Calu3 (cell line): ENCODE results near the gene OR56B1. TPM values are rescaled to one million over a fixed set of nuclear protein-coding genes. Genes with fewer than 3 reads are reported as not detected.

Experiments used
- BruUV-seq: library from RNA; stranded (reverse); fragments of 400-500 nt; replicated peaks from 2 replicates; lab custom pipeline; 2021; lab: Mats Ljungman, UMichigan
- CTCF ChIA-PET: fragments of 300-600 bp; sonication (Branson Sonifier 250); formaldehyde crosslinking; loops from one replicate; lab custom pipeline; 2022; ENCODE audit warnings: antibody characterized with exemption; lab: Charles Lee
- DNase-seq: peaks from one replicate; pipeline ENCODE4 v3.0.0; 2022
- H3K27ac Mint-ChIP-seq: one replicate; pipeline ENCODE4 v1.8.0; 2022; ENCODE audit warnings: mixed read lengths; ENCODE audit not compliant: unreplicated experiment
- H3K27me3 Mint-ChIP-seq: one replicate; pipeline ENCODE4 v1.8.0; 2022; ENCODE audit warnings: mixed read lengths; ENCODE audit not compliant: unreplicated experiment
- H3K36me3 Mint-ChIP-seq: one replicate; pipeline ENCODE4 v1.8.0; 2022; ENCODE audit warnings: mild to moderate bottlenecking, moderate library complexity, mixed read lengths; ENCODE audit not compliant: insufficient read depth, unreplicated experiment
- H3K4me1 Mint-ChIP-seq: one replicate; pipeline ENCODE4 v1.8.0; 2022; ENCODE audit warnings: mild to moderate bottlenecking, low read depth, mixed read lengths; ENCODE audit not compliant: unreplicated experiment
- H3K4me3 Mint-ChIP-seq: one replicate; pipeline ENCODE4 v1.8.0; 2022; ENCODE audit warnings: mild to moderate bottlenecking, low read depth, moderate library complexity, mixed read lengths; ENCODE audit not compliant: unreplicated experiment
- H3K9me3 Mint-ChIP-seq: one replicate; pipeline ENCODE4 v1.8.0; 2022; ENCODE audit warnings: low read depth, mixed read lengths; ENCODE audit not compliant: unreplicated experiment
- CTCF ChIP-seq: fragments of 200-600 bp; IDR thresholded peaks from one replicate; pipeline ENCODE4 v1.8.0; 2022; ENCODE audit warnings: antibody characterized with exemption; ENCODE audit not compliant: unreplicated experiment
- intact Hi-C: fragments of 100-400 bp; cut with micrococcal nuclease; formaldehyde crosslinking; loops from one replicate; pipeline ENCODE4 v1.10.0; 2022; ENCODE audit not compliant: unreplicated experiment
- total RNA-seq: library from RNA; stranded (reverse); gene quantifications from 2 replicates; pipeline ENCODE4 v1.2.3, GENCODE V29; 2022

Gene OR56B1
- total RNA-seq, 1 experiment from 2014 or later = not detected

DNA sequence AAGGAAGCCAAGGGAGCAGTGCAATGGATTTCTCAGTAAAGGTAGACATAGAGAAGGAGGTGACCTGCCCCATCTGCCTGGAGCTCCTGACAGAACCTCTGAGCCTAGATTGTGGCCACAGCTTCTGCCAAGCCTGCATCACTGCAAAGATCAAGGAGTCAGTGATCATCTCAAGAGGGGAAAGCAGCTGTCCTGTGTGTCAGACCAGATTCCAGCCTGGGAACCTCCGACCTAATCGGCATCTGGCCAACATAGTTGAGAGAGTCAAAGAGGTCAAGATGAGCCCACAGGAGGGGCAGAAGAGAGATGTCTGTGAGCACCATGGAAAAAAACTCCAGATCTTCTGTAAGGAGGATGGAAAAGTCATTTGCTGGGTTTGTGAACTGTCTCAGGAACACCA lies 40.0 kb upstream of the OR56B1 start:
- H3K36me3 Mint-ChIP-seq = no peaks in the 10 kb centered on the region
- no peak for TF ChIP-seq CTCF
- peaks cover 20% of the 10 kb centered on the region for H3K27me3 Mint-ChIP-seq
- BruUV-seq = no TSS peak
- no peak overlapping the region for H3K4me3 Mint-ChIP-seq
- CTCF ChIA-PET = no interaction called here
- no peak overlapping the region for H3K27ac Mint-ChIP-seq
- intact Hi-C loops = no loop called here
- H3K4me1 Mint-ChIP-seq = no peaks in the 10 kb centered on the region
- H3K9me3 Mint-ChIP-seq = no peaks in the 10 kb centered on the region
- DNase-seq = no peak

DNA sequence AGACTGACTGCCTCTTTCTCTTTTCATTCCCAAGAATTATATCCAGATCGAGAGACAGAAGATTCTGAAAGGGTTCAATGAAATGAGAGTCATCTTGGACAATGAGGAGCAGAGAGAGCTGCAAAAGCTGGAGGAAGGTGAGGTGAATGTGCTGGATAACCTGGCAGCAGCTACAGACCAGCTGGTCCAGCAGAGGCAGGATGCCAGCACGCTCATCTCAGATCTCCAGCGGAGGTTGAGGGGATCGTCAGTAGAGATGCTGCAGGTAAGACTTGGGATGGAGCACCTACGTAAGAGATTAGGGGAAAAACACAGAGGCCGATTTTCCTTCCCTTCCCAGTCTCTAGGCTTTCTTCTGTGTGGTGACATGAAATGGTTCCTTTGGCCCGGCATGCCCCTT lies 38.0 kb upstream of the OR56B1 start:
- Mint-ChIP-seq H3K4me1 (no peaks in the 10 kb centered on the region), H3K4me3 (no peak overlapping the region), H3K9me3 (no peaks in the 10 kb centered on the region), H3K36me3 (no peaks in the 10 kb centered on the region), H3K27me3 (peaks cover 20% of the 10 kb centered on the region), H3K27ac (no peak overlapping the region)
- CTCF ChIA-PET = no interaction called here
- intact Hi-C loops = no loop called here
- no peak for TF ChIP-seq CTCF
- no peak for DNase-seq
- no TSS peak for BruUV-seq

DNA sequence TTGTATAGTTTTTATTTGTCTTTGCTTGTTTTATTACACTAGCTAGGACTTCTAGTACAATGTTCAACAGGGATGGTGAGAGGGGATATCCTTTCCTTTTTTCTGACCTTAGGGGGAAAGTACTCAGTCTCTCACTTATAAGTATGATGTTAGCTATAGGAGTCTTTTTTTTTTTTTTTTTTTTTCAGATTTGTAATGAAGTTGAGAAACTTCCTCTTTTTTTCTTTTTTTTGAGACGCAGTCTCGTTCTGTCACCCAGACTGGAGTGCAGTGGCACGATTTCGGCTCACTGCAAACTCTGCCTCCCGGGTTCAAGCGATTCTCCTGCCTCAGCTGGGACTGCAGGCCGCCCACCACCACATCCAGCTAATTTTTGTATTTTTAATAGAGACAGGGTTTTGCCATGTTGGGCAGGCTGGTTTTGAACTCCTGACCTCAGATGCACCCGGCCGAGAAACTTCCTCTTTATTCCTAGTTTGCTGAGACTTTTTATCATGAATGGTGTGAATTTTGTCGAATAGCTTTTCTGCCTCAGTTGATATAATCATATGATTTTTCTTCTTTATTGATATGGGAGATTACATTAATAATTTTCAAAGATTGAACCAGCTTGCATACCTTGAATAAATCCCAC lies 35.7 kb upstream of the OR56B1 start:
- Mint-ChIP-seq H3K4me1 (no peaks in the 10 kb centered on the region), H3K27ac (no peak overlapping the region), H3K27me3 (peaks cover 15% of the 10 kb centered on the region), H3K4me3 (no peak overlapping the region), H3K9me3 (no peaks in the 10 kb centered on the region), H3K36me3 (no peaks in the 10 kb centered on the region)
- intact Hi-C loops = no loop called here
- no peak for DNase-seq
- TF ChIP-seq CTCF = no peak
- no TSS peak for BruUV-seq
- CTCF ChIA-PET = interaction anchor here (0.6 kb wide), 1 partner anchor 535 kb away, joined by 3 read pairs; no protein-coding TSS in a partner anchor

- no TSS peak for BruUV-seq
- H3K4me1 Mint-ChIP-seq = no peaks in the 10 kb centered on the region
- no peak for DNase-seq
- intact Hi-C loops = no loop called here
- no peak overlapping the region for H3K27ac Mint-ChIP-seq
- no peaks in the 10 kb centered on the region for H3K36me3 Mint-ChIP-seq
- peaks cover 9% of the 10 kb centered on the region for H3K27me3 Mint-ChIP-seq
- H3K9me3 Mint-ChIP-seq = no peaks in the 10 kb centered on the region
- no peak for TF ChIP-seq CTCF
- H3K4me3 Mint-ChIP-seq = no peak overlapping the region
- CTCF ChIA-PET = no interaction called here
Observed at GRCh38 chr11:5701055-5701577, 35.1 kb upstream of the OR56B1 start.
